ENCODE data around the gene PUS1. TPM values are rescaled to one million over a fixed set of nuclear protein-coding genes. Genes with fewer than 3 reads are reported as not detected.

Gene PUS1
- total and polyA plus RNA-seq, 7 donors: 11.7 to 46.8 (median 20.1) TPM

- TF ChIP-seq CTCF (IDR thresholded peaks at IDR 0.05): no peak
- Histone ChIP-seq H3K4me3 (peak overlapping the region; percentile 78), H3K27me3 (ENCODE audit: insufficient read depth in 3 of 3, low read length in 2 of 3) (no peaks in the 10 kb centered on the region), H3K9me3 (no peaks in the 10 kb centered on the region), H3K27ac (peak overlapping the region; percentile 98), H3K4me1 (peaks cover 54% of the 10 kb centered on the region), H3K36me3 (ENCODE audit: insufficient read depth in 1 of 2, low read depth in 1 of 2) (peaks cover 0 to 10% of the 10 kb centered on the region in 2 donors)
- WGBS, 3 donors: 62 to 85% (median 76%) methylated on average over 18 of the region's 18 CpGs
- DNase-seq (peak in 1 of 2 donors; percentile 61), ATAC-seq (no peak)
- intact Hi-C loops (cut with DNase I): loop anchor here (2.0 to 5.0 kb wide), 3 partner anchors 32 to 52 kb away; partner anchors contain the start of genes EP400 (in 2 of the 2) and PUS1 (in 1 of the 2)
These were observed 31.8 kb upstream of the PUS1 start for GRCh38 chr12:131897276-131897675.

- H3K4me1 ChIP-seq: peaks cover 60% of the 10 kb centered on the region
- peak overlapping the region; percentile 98 for H3K27ac ChIP-seq
- no peak for DNase-seq
- 52 to 77% (median 63%) methylated on average over 9 of the region's 9 CpGs for WGBS, 3 donors
- peaks cover 0 to 10% of the 10 kb centered on the region in 2 donors for H3K36me3 ChIP-seq (ENCODE audit: insufficient read depth in 1 of 2, low read depth in 1 of 2)
- intact Hi-C loops (cut with DNase I): loop anchor here (2.0 to 5.0 kb wide), 3 partner anchors 31 to 51 kb away; partner anchors contain the start of genes EP400 (in 2 of the 2) and PUS1 (in 1 of the 2)
- no peak for TF ChIP-seq CTCF (IDR thresholded peaks at IDR 0.05)
- peak overlapping the region; percentile 78 for H3K4me3 ChIP-seq
- no peaks in the 10 kb centered on the region for H3K9me3 ChIP-seq
- H3K27me3 ChIP-seq (ENCODE audit: insufficient read depth in 3 of 3, low read length in 2 of 3): no peaks in the 10 kb centered on the region
- ATAC-seq: no peak
These were observed 31.2 kb upstream of the PUS1 start for GRCh38 chr12:131897875-131898274.

- H3K4me3 ChIP-seq: no peak overlapping the region
- 88 to 99% (median 95%) methylated on average over 6 of the region's 6 CpGs for WGBS, 3 donors
- peaks cover 83% of the 10 kb centered on the region for H3K4me1 ChIP-seq
- no peaks in the 10 kb centered on the region for H3K27me3 ChIP-seq (ENCODE audit: insufficient read depth in 3 of 3, low read length in 2 of 3)
- no peaks in the 10 kb centered on the region for H3K9me3 ChIP-seq
- ATAC-seq (no peak), DNase-seq (peak in 1 of 2 donors; percentile 40)
- intact Hi-C loops (cut with DNase I): no loop called here
- H3K27ac ChIP-seq: peak overlapping the region; percentile 98
- TF ChIP-seq CTCF (IDR thresholded peaks at IDR 0.05): no peak
- H3K36me3 ChIP-seq (ENCODE audit: insufficient read depth in 1 of 2, low read depth in 1 of 2): peaks cover 0 to 10% of the 10 kb centered on the region in 2 donors
These were observed 28.7 kb upstream of the PUS1 start for GRCh38 chr12:131900397-131900796.

GRCh38 chr12:131901431-131902331 lies 27.4 kb upstream of the PUS1 start:
- no peak for TF ChIP-seq CTCF (IDR thresholded peaks at IDR 0.05)

More at GRCh38 chr12:131901431-131902331, 27.4 kb upstream of the PUS1 start:
- peak overlapping the region; percentile 42 for H3K4me3 ChIP-seq
- 42 to 63% (median 52%) methylated on average over 28 to 30 of the region's 30 CpGs for whole genome bisulfite sequencing, 3 donors
- peaks cover 0 to 15% of the 10 kb centered on the region in 2 donors for H3K36me3 ChIP-seq (ENCODE audit: insufficient read depth in 1 of 2, low read depth in 1 of 2)
- H3K4me1 ChIP-seq: peaks cover 88% of the 10 kb centered on the region
- no peaks in the 10 kb centered on the region for H3K9me3 ChIP-seq
- DNase-seq: peak in 1 of 2 donors; percentile 86
- intact Hi-C loops (cut with DNase I): no loop called here
- H3K27me3 ChIP-seq (ENCODE audit: insufficient read depth in 3 of 3, low read length in 2 of 3): no peaks in the 10 kb centered on the region
- peak; percentile 34 to 83 (median 75) for ATAC-seq
- peak overlapping the region; percentile 98 for H3K27ac ChIP-seq
